ENCODE data around the gene AVPR2.

AVPR2 gene

GRCh38 chrX:153871451-153871850, 33.0 kb upstream of the AVPR2 start:
- DNase-seq (ENCODE audit: low read depth) = no peak

- DNase-seq (ENCODE audit: low read depth) = no peak
These were observed 32.3 kb upstream of the AVPR2 start for GRCh38 chrX:153871946-153872878.

GRCh38 chrX:153873282-153874084, 31.0 kb upstream of the AVPR2 start:
- DNase-seq (ENCODE audit: low read depth) = no peak

- DNase-seq (ENCODE audit: low read depth) = no peak
These were observed 30.4 kb upstream of the AVPR2 start for GRCh38 chrX:153874085-153874365.

- no peak for DNase-seq (ENCODE audit: low read depth)
These were observed 29.9 kb upstream of the AVPR2 start for GRCh38 chrX:153874366-153875125.

GRCh38 chrX:153875391-153876111, 28.9 kb upstream of the AVPR2 start:
- DNase-seq (ENCODE audit: low read depth) = no peak

- DNase-seq (ENCODE audit: low read depth) = no peak
These were observed 28.4 kb upstream of the AVPR2 start for GRCh38 chrX:153876112-153876491.

- DNase-seq (ENCODE audit: low read depth) = no peak
These were observed 26.8 kb upstream of the AVPR2 start for GRCh38 chrX:153877571-153878261.

- DNase-seq (ENCODE audit: low read depth) = no peak
These were observed 26.1 kb upstream of the AVPR2 start for GRCh38 chrX:153878345-153878744.

- DNase-seq (ENCODE audit: low read depth) = no peak
These were observed 25.4 kb upstream of the AVPR2 start for GRCh38 chrX:153878969-153879653.

GRCh38 chrX:153879741-153880439, 24.6 kb upstream of the AVPR2 start:
- DNase-seq (ENCODE audit: low read depth) = no peak

GRCh38 chrX:153880440-153880815, 24.0 kb upstream of the AVPR2 start:
- DNase-seq (ENCODE audit: low read depth) = no peak

GRCh38 chrX:153881281-153881680, 23.2 kb upstream of the AVPR2 start:
- DNase-seq (ENCODE audit: low read depth) = no peak

- no peak for DNase-seq (ENCODE audit: low read depth)
These were observed 22.4 kb upstream of the AVPR2 start for GRCh38 chrX:153882086-153882498.

- DNase-seq (ENCODE audit: low read depth) = no peak
These were observed 21.9 kb upstream of the AVPR2 start for GRCh38 chrX:153882557-153882956.

GRCh38 chrX:153883163-153883843, 21.2 kb upstream of the AVPR2 start:
- DNase-seq (ENCODE audit: low read depth) = no peak

GRCh38 chrX:153884136-153884535, 20.3 kb upstream of the AVPR2 start:
- DNase-seq (ENCODE audit: low read depth) = no peak

- DNase-seq (ENCODE audit: low read depth) = no peak
These were observed 19.9 kb upstream of the AVPR2 start for GRCh38 chrX:153884590-153884989.

- DNase-seq (ENCODE audit: low read depth) = no peak
These were observed 19.2 kb upstream of the AVPR2 start for GRCh38 chrX:153885208-153885787.
